Kidney (tissue), 14 donors: Measurements from ENCODE around the gene LURAP1L. TPM values are rescaled to one million over a fixed set of nuclear protein-coding genes. Genes with fewer than 3 reads are reported as not detected.

Source experiments
- DNase-seq, 5 donors: peaks; one replicate each; pipeline ENCODE4 v3.0.0-alpha.2; 2013 to 2020
- FAIRE-seq: peaks from 2 replicates; lab custom pipeline; 2012; peaks lifted over from hg19 to GRCh38; lab: Jason Lieb, UNC
- H3K27ac ChIP-seq, 2 donors: one replicate each; pipeline ENCODE4 v1.7.0; 2013; ENCODE audit warnings: low read depth in 2 of 2, low read length in 2 of 2, inconsistent platforms in 1 of 2
- H3K27me3 ChIP-seq: one replicate; pipeline ENCODE4 v1.7.1; 2013; ENCODE audit warnings: low read length, inconsistent platforms; ENCODE audit not compliant: control insufficient read depth, insufficient read depth
- H3K36me3 ChIP-seq, 3 donors: one replicate each; pipeline versions ENCODE4 v1.7.0 to v1.7.1; 2013; ENCODE audit warnings: low read length in 3 of 3, control low read depth in 1 of 3, inconsistent platforms in 1 of 3; ENCODE audit not compliant: insufficient read depth in 3 of 3, control insufficient read depth in 2 of 3
- H3K4me1 ChIP-seq, 3 donors: one replicate each; pipeline versions ENCODE4 v1.7.0 to v1.7.1; 2013; ENCODE audit warnings: low read length in 3 of 3, inconsistent platforms in 1 of 3, low read depth in 1 of 3; ENCODE audit not compliant: control insufficient read depth in 2 of 3, insufficient read depth in 2 of 3
- H3K4me3 ChIP-seq, 3 donors: one replicate each; pipeline versions ENCODE4 v1.7.0 to v1.8.1; 2013; ENCODE audit warnings: low read length in 3 of 3, control low read depth in 1 of 3, inconsistent platforms in 1 of 3
- H3K9ac ChIP-seq, 3 donors: one replicate each; pipeline versions ENCODE4 v1.7.0 to v1.7.1; 2013; ENCODE audit warnings: low read length in 3 of 3, control low read depth in 1 of 3, inconsistent platforms in 1 of 3
- H3K9me3 ChIP-seq, 3 donors: one replicate each; pipeline versions ENCODE4 v1.7.0 to v1.7.1; 2013; ENCODE audit warnings: low read length in 3 of 3, control low read depth in 1 of 3, inconsistent platforms in 1 of 3; ENCODE audit not compliant: control insufficient read depth in 2 of 3, insufficient read depth in 1 of 3
- CTCF ChIP-seq: IDR thresholded peaks from 3 replicates; pipeline ENCODE4 v1.5.1; 2012; ENCODE audit warnings: mild to moderate bottlenecking, moderate library complexity, borderline replicate concordance; ENCODE audit not compliant: insufficient read depth; ENCODE audit errors: extremely low read depth
- intact Hi-C: fragments of 100-400 bp; cut with DNase I; formaldehyde crosslinking; loops from one replicate; pipeline ENCODE4 v1.11.1; 2022
- polyA plus RNA-seq: library from polyadenylated mRNA; stranded (reverse); fragments of 350-450 nt; fragmentation: Illumina TruSeq; extraction: RNeasy Lipid Tissue Mini Kit (QIAGEN cat#74804); gene quantifications from one replicate; pipeline ENCODE4 v1.2.3, GENCODE V29; 2014; ENCODE audit warnings: low read depth, low replicate concordance; ENCODE audit not compliant: insufficient read depth
- total RNA-seq: library from RNA; stranded (reverse); fragmentation: NEBNext Ultra II Directional; extraction: Animal tissue kit (Norgen Biotek cat#: 25700); gene quantifications from one replicate; pipeline ENCODE4 v1.2.1, GENCODE V29; 2021
- donor health status: control.
- donor health status: control.
- donor health status: control.
- donor health status: control.
- donor health status: control.
- donor health status: DM: yes; HTN: yes; CAD: no.
- donor health status: Normal renal cell carcinoma (clear cell type).

LURAP1L gene
- total and polyA plus RNA-seq, 2 donors from 2014 or later = 3.8 to 11.1 TPM

- no peaks in the 10 kb centered on the region for H3K9me3 ChIP-seq
- peak overlapping the region in 1 of 3 donors; percentile 4 for H3K4me3 ChIP-seq
- no peak overlapping the region for H3K9ac ChIP-seq
- no peaks in the 10 kb centered on the region for H3K27me3 ChIP-seq
- TF ChIP-seq CTCF = no peak
- intact Hi-C loops = no loop called here
- H3K27ac ChIP-seq = peak overlapping the region in 1 of 2 donors; percentile 52
- FAIRE-seq = no peak
- no peaks in the 10 kb centered on the region for H3K36me3 ChIP-seq
- H3K4me1 ChIP-seq = peaks cover 0 to 25% (median 4%) of the 10 kb centered on the region in 3 donors
- DNase-seq = peak in 2 of 5 donors; percentile 53 to 55
Measured at GRCh38 chr9:12818431-12819000, 43.7 kb downstream of the LURAP1L start.

- TF ChIP-seq CTCF = peak; percentile 30
- Histone ChIP-seq H3K27me3 (no peaks in the 10 kb centered on the region), H3K27ac (no peak overlapping the region), H3K4me3 (no peak overlapping the region), H3K9me3 (no peaks in the 10 kb centered on the region), H3K9ac (no peak overlapping the region), H3K4me1 (peaks cover 0 to 20% (median 4%) of the 10 kb centered on the region in 3 donors), H3K36me3 (no peaks in the 10 kb centered on the region)
- DNase-seq = no peak
- intact Hi-C loops = no loop called here
- FAIRE-seq = no peak
Measured at GRCh38 chr9:12819436-12820185, 44.8 kb downstream of the LURAP1L start.

GRCh38 chr9:12822111-12822510 lies 47.3 kb downstream of the LURAP1L start:
- no peak for TF ChIP-seq CTCF
- no peak overlapping the region for H3K27ac ChIP-seq
- no peak for FAIRE-seq
- no peaks in the 10 kb centered on the region for H3K27me3 ChIP-seq
- H3K4me3 ChIP-seq = no peak overlapping the region
- intact Hi-C loops = no loop called here
- H3K9me3 ChIP-seq = no peaks in the 10 kb centered on the region
- peaks cover 0 to 18% (median 4%) of the 10 kb centered on the region in 3 donors for H3K4me1 ChIP-seq
- DNase-seq = no peak
- no peak overlapping the region for H3K9ac ChIP-seq
- no peaks in the 10 kb centered on the region for H3K36me3 ChIP-seq
